Subcutaneous abdominal adipose tissue (tissue), 5 donors: Measurements from ENCODE around the gene RPL31.

Experiments used
- H3K27ac ChIP-seq: one replicate; pipeline ENCODE4 v1.7.0; 2013; ENCODE audit warnings: low read depth, mild to moderate bottlenecking, inconsistent platforms, low read length, moderate library complexity
- H3K27me3 ChIP-seq, 5 donors: one replicate each; pipeline ENCODE4 v1.7.0; 2013; ENCODE audit warnings: low read length in 5 of 5, inconsistent platforms in 1 of 5; ENCODE audit not compliant: control insufficient read depth in 5 of 5, insufficient read depth in 4 of 5
- H3K36me3 ChIP-seq, 5 donors: one replicate each; pipeline ENCODE4 v1.7.0; 2013; ENCODE audit warnings: low read length in 5 of 5; ENCODE audit not compliant: control insufficient read depth in 5 of 5, insufficient read depth in 5 of 5
- H3K4me1 ChIP-seq, 5 donors: one replicate each; pipeline ENCODE4 v1.7.0; 2013; ENCODE audit warnings: low read length in 5 of 5, mild to moderate bottlenecking in 3 of 5, moderate library complexity in 1 of 5; ENCODE audit not compliant: control insufficient read depth in 5 of 5, insufficient read depth in 5 of 5
- H3K4me3 ChIP-seq, 5 donors: one replicate each; pipeline ENCODE4 v1.7.0; 2013; ENCODE audit warnings: low read length in 5 of 5, low read depth in 1 of 5
- H3K9ac ChIP-seq, 5 donors: one replicate each; pipeline ENCODE4 v1.7.0; 2013; ENCODE audit warnings: low read length in 5 of 5, mild to moderate bottlenecking in 4 of 5, moderate library complexity in 3 of 5
- H3K9me3 ChIP-seq, 5 donors: one replicate each; pipeline ENCODE4 v1.7.0; 2013; ENCODE audit warnings: low read length in 5 of 5; ENCODE audit not compliant: control insufficient read depth in 5 of 5
- donor health status: healthy.
- donor health status: healthy.
- donor health status: healthy.
- donor health status: healthy.
- donor health status: healthy.

The RPL31 gene

DNA sequence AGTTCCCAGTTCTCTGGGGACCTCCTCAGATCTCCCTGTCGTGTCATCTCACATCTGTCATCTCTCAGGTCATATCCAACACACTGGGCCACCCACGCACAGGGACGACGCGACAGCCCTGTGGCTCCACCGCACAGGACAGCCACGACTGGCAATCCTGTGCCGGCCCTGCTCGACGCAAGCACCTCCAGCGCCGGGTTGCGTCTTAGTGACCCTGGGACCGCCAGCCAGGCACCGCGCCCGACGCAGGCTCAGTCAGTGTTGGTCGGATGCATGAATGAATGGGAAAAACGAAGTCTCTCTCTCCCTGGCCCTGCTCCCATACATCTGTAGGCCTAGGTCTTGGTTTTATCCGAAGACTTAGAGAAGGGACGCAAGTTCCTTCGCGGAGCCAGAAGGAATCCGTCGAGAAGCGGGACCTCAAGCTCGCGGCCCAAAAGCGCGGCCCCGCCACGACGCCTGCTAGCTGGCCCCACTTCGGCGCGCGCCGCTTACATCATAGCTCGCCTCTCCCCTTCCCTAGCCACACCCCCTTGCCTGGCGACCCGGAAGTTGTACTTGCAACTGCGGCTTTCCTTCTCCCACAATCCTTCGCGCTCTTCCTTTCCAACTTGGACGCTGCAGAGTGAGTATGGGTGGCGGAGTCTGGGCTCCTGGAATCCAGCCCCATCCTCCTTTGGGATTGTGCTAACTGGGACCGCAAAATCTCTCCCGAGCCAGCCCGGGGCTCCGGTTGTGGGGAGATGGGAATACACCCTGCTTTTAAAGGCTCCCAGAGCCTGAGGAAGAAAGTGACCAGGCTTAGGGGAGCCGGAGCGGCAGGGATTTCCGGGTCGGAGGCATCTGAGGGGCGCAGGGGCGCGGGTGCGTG is at the start of gene RPL31:
TSS of gene RPL31 (plus strand) at position 599 of the 871 bp plus-strand sequence. CDS start 413 bp downstream, outside the sequence.
- H3K4me1 ChIP-seq, result peaks cover 0 to 31% (median 24%) of the 10 kb centered on the region in 5 donors
- H3K4me3 ChIP-seq, result peak within 1 kb of the TSS; percentile 89 to 99 (median 94)
- peak within 1 kb of the TSS; percentile 91 to 97 (median 92) for H3K9ac ChIP-seq
- H3K9me3 ChIP-seq, result no peaks in the 10 kb centered on the region
- peak within 1 kb of the TSS; percentile 71 for H3K27ac ChIP-seq
- peaks cover 16 to 36% (median 34%) of the 10 kb centered on the region in 5 donors for H3K36me3 ChIP-seq
- no peaks in the 10 kb centered on the region for H3K27me3 ChIP-seq

DNA sequence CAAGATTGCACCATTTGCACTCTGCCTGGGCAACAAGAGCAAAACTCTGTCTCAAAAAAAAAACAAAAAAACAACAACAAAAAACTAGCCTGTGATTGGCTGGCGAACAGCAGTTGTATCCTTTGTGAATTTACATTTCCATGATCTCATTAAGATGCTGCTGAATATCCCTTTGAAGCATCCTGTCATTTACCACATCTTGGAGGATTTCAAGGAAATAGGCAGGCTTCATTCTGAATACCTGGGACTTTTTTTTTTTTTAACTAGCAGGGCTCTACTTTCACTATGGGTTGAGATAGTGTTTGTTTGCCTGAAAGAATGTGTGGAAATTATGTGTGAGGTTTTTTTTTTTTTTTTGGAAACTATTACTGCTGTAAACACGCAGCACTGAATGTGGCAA is 49.6 kb upstream of the RPL31 start:
- Histone ChIP-seq H3K27me3 (no peaks in the 10 kb centered on the region), H3K27ac (no peak overlapping the region), H3K9me3 (no peaks in the 10 kb centered on the region), H3K4me3 (no peak overlapping the region), H3K9ac (no peak overlapping the region), H3K4me1 (peaks cover 0 to 13% (median 8%) of the 10 kb centered on the region in 5 donors), H3K36me3 (no peaks in the 10 kb centered on the region)

DNA sequence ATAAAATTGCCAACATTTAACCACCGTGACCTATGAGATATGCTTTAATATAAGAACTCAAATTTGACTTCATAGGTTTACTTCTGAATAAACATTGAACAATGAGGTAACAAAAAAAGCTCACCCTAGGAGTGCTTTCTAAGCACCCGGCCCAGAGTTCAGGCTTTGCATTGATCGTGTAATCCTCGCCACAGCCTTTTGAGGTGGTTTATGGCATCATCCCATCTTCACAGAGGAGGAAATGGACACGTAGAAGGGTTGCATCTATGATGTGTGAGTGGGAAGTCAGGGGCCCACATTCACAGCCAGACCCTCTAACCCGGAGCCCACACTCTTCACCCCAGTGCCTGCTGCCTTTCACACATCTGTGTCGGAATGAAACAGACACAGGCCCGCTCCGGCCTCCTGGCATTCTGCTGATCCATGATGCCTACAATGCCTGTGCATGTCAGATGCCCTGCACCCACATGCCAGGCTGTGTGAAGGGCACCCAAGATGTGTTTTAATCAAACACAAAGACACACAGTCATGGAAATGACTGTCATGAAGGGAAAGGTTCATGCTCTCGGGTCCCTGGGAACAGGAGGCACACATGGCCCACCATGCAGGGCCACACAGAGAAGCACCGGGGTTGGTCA is 48.6 kb upstream of the RPL31 start:
- Histone ChIP-seq H3K9ac (no peak overlapping the region), H3K27ac (no peak overlapping the region), H3K27me3 (no peaks in the 10 kb centered on the region), H3K4me3 (no peak overlapping the region), H3K9me3 (no peaks in the 10 kb centered on the region), H3K4me1 (peaks cover 0 to 23% (median 17%) of the 10 kb centered on the region in 5 donors), H3K36me3 (no peaks in the 10 kb centered on the region)

DNA sequence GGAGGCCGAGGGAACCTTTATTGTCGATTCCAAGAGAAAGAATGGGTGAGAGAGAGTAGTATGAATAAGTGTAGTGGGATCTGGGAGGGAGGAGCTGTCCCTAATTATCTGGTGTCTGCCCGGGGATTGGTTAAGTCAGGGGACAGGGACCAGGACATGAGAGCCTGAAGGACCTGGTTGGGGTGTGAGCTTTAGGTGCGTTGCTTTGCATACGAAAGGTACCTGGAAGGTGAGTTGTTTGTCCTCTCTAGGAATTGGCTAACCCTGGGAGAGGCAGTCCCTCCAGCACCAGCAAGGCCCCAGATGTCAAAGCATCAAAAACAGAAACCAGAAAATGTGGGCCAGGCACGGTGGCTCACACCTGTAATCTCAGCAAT is 48.1 kb upstream of the RPL31 start:
- no peaks in the 10 kb centered on the region for H3K9me3 ChIP-seq
- no peak overlapping the region for H3K9ac ChIP-seq
- H3K36me3 ChIP-seq, result no peaks in the 10 kb centered on the region
- no peak overlapping the region for H3K27ac ChIP-seq
- peaks cover 0 to 24% (median 17%) of the 10 kb centered on the region in 5 donors for H3K4me1 ChIP-seq
- H3K4me3 ChIP-seq, result no peak overlapping the region
- H3K27me3 ChIP-seq, result no peaks in the 10 kb centered on the region

DNA sequence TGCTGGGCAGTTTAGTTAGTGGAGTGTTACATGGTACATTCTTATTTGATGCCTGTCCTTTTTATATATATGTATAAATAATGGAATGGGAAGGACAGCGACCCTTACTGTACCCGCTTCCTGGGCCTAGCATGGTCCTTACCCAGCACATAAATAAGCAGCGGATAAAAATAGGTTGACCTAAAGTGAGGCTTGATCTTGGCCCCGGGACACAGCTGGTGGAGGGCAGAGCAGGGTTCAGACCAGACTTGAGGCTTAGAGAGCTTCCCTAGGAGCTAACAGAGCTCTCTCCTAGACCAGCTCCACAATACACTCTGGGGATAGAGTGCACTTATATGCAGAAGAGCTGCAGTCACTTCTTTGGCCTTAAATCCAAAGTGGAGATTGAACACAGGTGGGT is 46.9 kb upstream of the RPL31 start:
- Histone ChIP-seq H3K9ac (no peak overlapping the region), H3K4me1 (peaks cover 0 to 20% (median 11%) of the 10 kb centered on the region in 5 donors), H3K4me3 (no peak overlapping the region), H3K9me3 (no peaks in the 10 kb centered on the region), H3K27ac (no peak overlapping the region), H3K27me3 (no peaks in the 10 kb centered on the region), H3K36me3 (no peaks in the 10 kb centered on the region)

DNA sequence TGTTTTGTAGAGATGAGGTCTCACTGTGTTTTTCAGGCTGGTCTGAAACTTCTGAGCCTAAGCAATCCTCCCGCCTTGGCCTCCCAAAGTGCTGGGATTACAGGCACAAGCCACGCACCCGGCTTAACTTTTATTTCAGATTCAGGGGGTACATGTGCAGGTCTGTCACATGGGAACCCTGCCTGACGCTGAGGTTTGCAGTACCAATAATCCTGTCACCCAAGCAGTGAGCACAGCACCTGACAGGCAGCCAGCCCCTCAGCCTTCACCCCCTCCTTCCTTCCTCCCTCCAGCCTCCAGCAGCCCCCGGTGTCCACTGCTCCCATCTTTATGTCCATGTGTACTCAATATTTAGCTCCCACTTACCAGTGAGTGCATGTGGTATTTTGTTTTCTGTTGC is 46.0 kb upstream of the RPL31 start:
- Histone ChIP-seq H3K4me1 (peaks cover 0 to 22% (median 11%) of the 10 kb centered on the region in 5 donors), H3K4me3 (no peak overlapping the region), H3K27ac (no peak overlapping the region), H3K9me3 (no peaks in the 10 kb centered on the region), H3K27me3 (no peaks in the 10 kb centered on the region), H3K36me3 (no peaks in the 10 kb centered on the region), H3K9ac (no peak overlapping the region)

DNA sequence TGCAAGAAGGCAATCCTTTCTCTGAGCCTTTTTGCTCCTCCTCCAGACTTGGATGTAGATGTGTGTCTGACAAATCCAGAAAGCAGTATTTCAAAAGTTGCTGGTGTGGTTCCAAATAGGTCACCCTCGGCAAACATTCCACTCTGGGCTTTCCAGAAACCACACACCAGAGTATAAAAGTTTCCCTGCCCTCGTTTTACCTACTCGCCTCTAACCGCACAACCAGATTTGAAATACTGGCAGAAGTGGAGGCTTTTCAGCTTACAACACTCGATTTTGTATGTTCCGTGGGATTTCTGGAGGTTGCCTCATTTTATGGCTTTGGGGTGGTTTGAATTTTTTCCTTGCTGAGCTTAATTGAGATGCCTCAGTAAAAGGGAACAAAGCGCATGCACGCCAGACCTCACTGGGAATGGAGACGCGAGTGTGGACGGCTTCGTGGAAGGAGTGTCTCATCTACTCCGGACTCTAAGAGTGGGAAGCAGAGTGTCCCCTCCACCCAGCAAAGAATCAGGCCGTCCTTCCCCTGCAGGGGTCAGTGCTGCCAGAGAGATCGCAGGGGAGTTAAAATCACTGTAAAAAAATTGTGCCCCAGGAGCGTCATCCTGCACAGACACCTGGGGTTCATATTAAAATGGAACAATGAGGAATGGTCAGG is 44.0 kb upstream of the RPL31 start:
- Histone ChIP-seq H3K36me3 (no peaks in the 10 kb centered on the region), H3K27me3 (no peaks in the 10 kb centered on the region), H3K27ac (peak overlapping the region; percentile 66), H3K9me3 (no peaks in the 10 kb centered on the region), H3K4me1 (peaks cover 0 to 28% (median 18%) of the 10 kb centered on the region in 5 donors), H3K4me3 (peak overlapping the region in 2 of 5 donors; percentile 19 to 33), H3K9ac (peak overlapping the region in 1 of 5 donors; percentile 49)

DNA sequence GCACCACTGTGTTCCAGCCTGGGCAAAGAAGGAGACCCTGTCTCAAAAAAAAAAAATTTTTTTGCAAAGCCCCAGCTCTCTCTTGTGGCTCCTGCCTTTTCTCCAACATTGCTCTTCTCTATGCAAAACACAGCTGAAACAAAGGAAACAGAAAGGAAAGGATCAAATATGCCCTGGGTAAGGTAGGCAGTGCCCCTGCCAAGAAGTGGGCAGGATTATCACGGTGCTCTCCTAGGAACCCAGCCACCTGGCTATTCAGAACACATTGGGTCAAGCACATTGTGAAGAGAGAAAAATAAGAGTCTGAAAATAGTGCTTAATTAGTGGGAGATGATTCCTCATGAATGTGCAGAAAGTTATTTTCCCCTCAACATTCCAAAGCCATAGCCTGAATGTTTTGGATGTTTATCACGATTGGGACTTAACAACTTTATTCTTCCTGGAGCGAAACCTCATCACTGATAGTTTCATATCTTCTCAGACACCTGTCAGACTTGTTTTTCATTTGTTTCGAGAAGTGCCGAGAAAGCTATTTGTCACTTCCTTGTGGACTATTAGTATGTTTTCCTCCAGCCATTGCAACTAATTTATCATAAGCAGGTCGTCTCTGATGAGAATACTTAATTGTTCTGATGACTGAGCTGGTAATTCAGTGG is 42.7 kb upstream of the RPL31 start:
- Histone ChIP-seq H3K27ac (no peak overlapping the region), H3K4me1 (peaks cover 0 to 28% (median 18%) of the 10 kb centered on the region in 5 donors), H3K4me3 (no peak overlapping the region), H3K27me3 (no peaks in the 10 kb centered on the region), H3K9me3 (no peaks in the 10 kb centered on the region), H3K36me3 (no peaks in the 10 kb centered on the region), H3K9ac (no peak overlapping the region)

DNA sequence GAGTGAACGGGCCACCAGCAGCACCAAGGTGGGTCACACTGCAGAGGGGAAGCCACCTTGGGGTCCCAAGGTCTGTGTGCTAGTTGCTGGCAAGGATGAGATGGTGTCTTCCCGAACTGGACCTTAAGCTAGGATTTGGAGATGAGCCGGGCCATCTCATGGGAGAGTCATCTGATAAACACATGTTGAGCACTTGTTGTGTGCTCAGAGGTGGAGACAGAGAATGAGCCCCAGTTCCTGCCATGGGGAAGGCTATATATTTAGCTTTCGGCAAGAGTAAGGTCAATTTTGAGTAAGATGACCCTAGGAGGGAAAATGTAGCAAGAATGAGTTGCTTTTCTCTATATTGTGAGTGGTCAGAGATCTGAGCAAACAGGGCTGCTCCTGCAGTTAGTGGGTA is 41.4 kb upstream of the RPL31 start:
- Histone ChIP-seq H3K9me3 (no peaks in the 10 kb centered on the region), H3K36me3 (no peaks in the 10 kb centered on the region), H3K27ac (no peak overlapping the region)

More for the DNA sequence above, 41.4 kb upstream of the RPL31 start:
- H3K4me3 ChIP-seq, result no peak overlapping the region
- no peak overlapping the region for H3K9ac ChIP-seq
- peaks cover 0 to 28% (median 18%) of the 10 kb centered on the region in 5 donors for H3K4me1 ChIP-seq
- H3K27me3 ChIP-seq, result no peaks in the 10 kb centered on the region
